ENCODE measurements around the gene KIRREL1.

KIRREL1 gene

GRCh38 chr1:158043232-158043631 lies 49.8 kb downstream of the KIRREL1 start (continued):
- no peak for TF ChIP-seq TSHZ2 (CRISPR knock-in tag; IDR thresholded peaks at IDR 0.05)
- TF ChIP-seq GLIS3 (CRISPR knock-in tag; IDR thresholded peaks at IDR 0.05) = no peak
- no peak for TF ChIP-seq ZFP3 (CRISPR knock-in tag; IDR thresholded peaks at IDR 0.05)
- TF ChIP-seq ARNTL (CRISPR knock-in tag; IDR thresholded peaks at IDR 0.05; ENCODE audit: borderline replicate concordance, low read depth) = no peak
- no peak for TF ChIP-seq ISL1 (CRISPR knock-in tag; IDR thresholded peaks at IDR 0.05)
- TF ChIP-seq ZC3H10 (CRISPR knock-in tag; IDR thresholded peaks at IDR 0.05) = no peak

- TF ChIP-seq ISL1 (CRISPR knock-in tag; IDR thresholded peaks at IDR 0.05) (no peak), ZFP3 (CRISPR knock-in tag; IDR thresholded peaks at IDR 0.05) (no peak), ZC3H10 (CRISPR knock-in tag; IDR thresholded peaks at IDR 0.05) (no peak), RARB (CRISPR knock-in tag; IDR thresholded peaks at IDR 0.05) (no peak), ZNF8 (CRISPR knock-in tag; IDR thresholded peaks at IDR 0.05) (no peak), CREB5 (CRISPR knock-in tag; IDR thresholded peaks at IDR 0.05; ENCODE audit: low read depth) (no peak), OSR1 (CRISPR knock-in tag; IDR thresholded peaks at IDR 0.05) (no peak), CSRNP3 (CRISPR knock-in tag; IDR thresholded peaks at IDR 0.05) (no peak), PPARA (CRISPR knock-in tag; IDR thresholded peaks at IDR 0.05; ENCODE audit: borderline replicate concordance) (no peak), BACH2 (CRISPR knock-in tag; IDR thresholded peaks at IDR 0.05; ENCODE audit: borderline replicate concordance) (no peak), ZNF565 (CRISPR knock-in tag; conservative IDR thresholded peaks at IDR 0.05; ENCODE audit: low read depth) (no peak), CSDC2 (CRISPR knock-in tag; IDR thresholded peaks at IDR 0.05) (no peak), GLIS3 (CRISPR knock-in tag; IDR thresholded peaks at IDR 0.05) (no peak), SNAI2 (CRISPR knock-in tag; IDR thresholded peaks at IDR 0.05) (no peak), ESRRG (CRISPR knock-in tag; IDR thresholded peaks at IDR 0.05) (no peak), POU6F1 (CRISPR knock-in tag; IDR thresholded peaks at IDR 0.05; ENCODE audit: borderline replicate concordance, low read depth) (no peak), ARNTL (CRISPR knock-in tag; IDR thresholded peaks at IDR 0.05; ENCODE audit: borderline replicate concordance, low read depth) (no peak), PATZ1 (CRISPR knock-in tag; IDR thresholded peaks at IDR 0.05; ENCODE audit: borderline replicate concordance) (no peak), ZNF70 (CRISPR knock-in tag; IDR thresholded peaks at IDR 0.05) (no peak), TSHZ2 (CRISPR knock-in tag; IDR thresholded peaks at IDR 0.05) (no peak)
- peak; percentile 56 for ATAC-seq
Measured at GRCh38 chr1:158045639-158046038, 52.2 kb downstream of the KIRREL1 start.
